Smooth muscle cell (in vitro differentiated cells): Measurements from ENCODE around the gene IFT20. TPM values are rescaled to one million over a fixed set of nuclear protein-coding genes. Genes with fewer than 3 reads are reported as not detected.

Experiments used
- DNase-seq: peaks from one replicate; lab custom pipeline; 2025; ENCODE audit not compliant: unreplicated experiment; lab: John Stamatoyannopoulos, UW
- H2AFZ ChIP-seq: fragments of 200-600 bp; sonication (generic); 2 replicates; pipeline ENCODE4 v1.6.0; 2016; ENCODE audit warnings: antibody characterized with exemption, low read depth, mild to moderate bottlenecking
- H3F3A ChIP-seq: fragments of 200-600 bp; sonication (generic); 2 replicates; pipeline ENCODE4 v1.6.0; 2017; ENCODE audit warnings: antibody characterized with exemption, low read depth
- H3K27ac ChIP-seq: fragments of 200-600 bp; sonication (generic); 2 replicates; pipeline ENCODE4 v1.5.1; 2016; ENCODE audit warnings: low read depth, mild to moderate bottlenecking
- H3K27me3 ChIP-seq: fragments of 200-600 bp; sonication (generic); 2 replicates; pipeline ENCODE4 v1.6.1; 2016; ENCODE audit warnings: low read depth, mild to moderate bottlenecking
- H3K36me3 ChIP-seq: fragments of 200-600 bp; sonication (generic); 2 replicates; pipeline ENCODE4 v1.5.1; 2016; ENCODE audit warnings: low read depth
- H3K4me1 ChIP-seq: fragments of 200-600 bp; sonication (generic); 2 replicates; pipeline ENCODE4 v1.5.1; 2016; ENCODE audit warnings: low read depth
- H3K4me2 ChIP-seq: fragments of 200-600 bp; sonication (generic); 2 replicates; pipeline ENCODE4 v1.6.0; 2016; ENCODE audit warnings: mild to moderate bottlenecking
- H3K4me3 ChIP-seq: fragments of 200-600 bp; sonication (generic); 2 replicates; pipeline ENCODE4 v1.5.1; 2016; ENCODE audit warnings: mild to moderate bottlenecking
- H3K79me2 ChIP-seq: fragments of 200-600 bp; sonication (generic); 2 replicates; pipeline ENCODE4 v1.6.0; 2016; ENCODE audit warnings: low read depth, mild to moderate bottlenecking
- H3K9ac ChIP-seq: fragments of 200-600 bp; sonication (generic); 2 replicates; pipeline ENCODE4 v1.6.0; 2016; ENCODE audit warnings: low read depth
- H3K9me3 ChIP-seq: fragments of 200-600 bp; sonication (generic); replicated peaks from 2 replicates; pipeline ENCODE4 v1.5.1; 2016; ENCODE audit warnings: low read depth
- H4K20me1 ChIP-seq: fragments of 200-600 bp; sonication (generic); 2 replicates; pipeline ENCODE4 v1.6.0; 2016; ENCODE audit warnings: low read depth
- CTCF ChIP-seq: fragments of 200-600 bp; sonication (generic); IDR thresholded peaks from 2 replicates; pipeline ENCODE4 v1.5.1; 2017; ENCODE audit warnings: borderline replicate concordance, mild to moderate bottlenecking, antibody characterized with exemption; ENCODE audit not compliant: insufficient read depth, poor library complexity, severe bottlenecking
- WGBS: methylation state at CpG from one replicate; pipeline ENCODE4 v1.1.7; 2016; ENCODE audit warnings: low lambda C conversion rate; 5-methylcytosine and 5-hydroxymethylcytosine counted together
- polyA plus RNA-seq: library from polyadenylated mRNA; unstranded; fragments of >200 nt; fragmentation: Nextera tagmentation; extraction: Ambion mirVana; gene quantifications from 2 replicates; pipeline ENCODE4 v1.2.1, GENCODE V29; 2016
- total RNA-seq: library from RNA; depleted of rRNA; stranded (reverse); fragments of >200 nt; gene quantifications from 2 replicates; pipeline ENCODE4 v1.2.3, GENCODE V29; 2014

The IFT20 gene
- total and polyA plus RNA-seq, 2 experiments from 2014 or later, result 49.8 to 88.9 TPM

DNA sequence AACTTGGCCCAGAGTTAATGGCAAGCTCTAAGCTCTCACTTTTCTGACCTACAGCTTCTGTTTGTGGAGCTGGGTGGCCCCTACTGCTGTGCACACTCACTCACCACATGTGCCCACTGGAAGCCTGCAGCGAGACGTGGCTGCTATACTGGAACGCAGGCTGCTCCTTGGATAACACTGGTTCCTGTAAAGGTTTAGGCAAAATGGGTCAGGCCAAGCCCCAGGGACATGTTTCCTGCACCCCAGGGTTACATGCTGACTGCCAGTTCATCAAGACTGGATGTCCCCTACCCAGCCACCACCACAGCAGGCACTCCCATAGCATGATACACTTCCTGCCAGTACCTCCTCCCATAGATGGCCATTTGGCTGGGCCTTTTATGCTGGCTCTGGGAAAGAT is 13.7 kb upstream of the IFT20 start:
- H3K4me1 ChIP-seq, result no peaks in the 10 kb centered on the region
- peaks cover 32% of the 10 kb centered on the region for H4K20me1 ChIP-seq
- peaks cover 12% of the 10 kb centered on the region for H3K36me3 ChIP-seq
- peaks cover 30% of the 10 kb centered on the region for H3F3A ChIP-seq
- 72% methylated on average over 3 of the region's 3 CpGs for WGBS
- H3K9ac ChIP-seq, result no peak overlapping the region
- no peak overlapping the region for H2AFZ ChIP-seq
- no peak for DNase-seq
- H3K27me3 ChIP-seq, result no peaks in the 10 kb centered on the region
- no peak overlapping the region for H3K4me3 ChIP-seq
- TF ChIP-seq CTCF, result no peak
- H3K4me2 ChIP-seq, result no peak overlapping the region
- no peaks in the 10 kb centered on the region for H3K79me2 ChIP-seq
- H3K9me3 ChIP-seq, result no peaks in the 10 kb centered on the region
- H3K27ac ChIP-seq, result peak overlapping the region; percentile 85

GRCh38 chr17:28347261-28347891 is 12.1 kb upstream of the IFT20 start:
- Histone ChIP-seq H3K27ac (peak overlapping the region; percentile 85), H2AFZ (no peak overlapping the region)

GRCh38 chr17:28346746-28347246 is 11.5 kb upstream of the IFT20 start:
- no peaks in the 10 kb centered on the region for H3K4me1 ChIP-seq
- H3K27me3 ChIP-seq, result no peaks in the 10 kb centered on the region
- DNase-seq, result no peak
- WGBS, result 81% methylated on average over 7 of the region's 7 CpGs
- H3K27ac ChIP-seq, result peak overlapping the region; percentile 85
- H3K9ac ChIP-seq, result peak overlapping the region; percentile 12
- no peaks in the 10 kb centered on the region for H3K79me2 ChIP-seq
- H3K36me3 ChIP-seq, result peaks cover 4% of the 10 kb centered on the region
- peak overlapping the region; percentile 31 for H3K4me2 ChIP-seq
- H3K9me3 ChIP-seq, result no peaks in the 10 kb centered on the region
- peak; percentile 19 for TF ChIP-seq CTCF
- H4K20me1 ChIP-seq, result peaks cover 40% of the 10 kb centered on the region
- H3K4me3 ChIP-seq, result no peak overlapping the region
- H2AFZ ChIP-seq, result no peak overlapping the region
- H3F3A ChIP-seq, result peaks cover 30% of the 10 kb centered on the region

More at GRCh38 chr17:28347261-28347891, 12.1 kb upstream of the IFT20 start:
- Histone ChIP-seq H3F3A (peaks cover 30% of the 10 kb centered on the region), H3K36me3 (peaks cover 6% of the 10 kb centered on the region), H3K4me3 (no peak overlapping the region), H3K4me1 (no peaks in the 10 kb centered on the region), H3K9ac (peak overlapping the region; percentile 19), H3K27me3 (no peaks in the 10 kb centered on the region), H3K4me2 (peak overlapping the region; percentile 31), H3K79me2 (no peaks in the 10 kb centered on the region), H3K9me3 (no peaks in the 10 kb centered on the region), H4K20me1 (peaks cover 40% of the 10 kb centered on the region)
- TF ChIP-seq CTCF, result no peak
- DNase-seq, result no peak
- WGBS, result 84% methylated on average over 8 of the region's 8 CpGs

GRCh38 chr17:28346199-28346580 is 10.9 kb upstream of the IFT20 start:
- Histone ChIP-seq H4K20me1 (peaks cover 44% of the 10 kb centered on the region), H3K36me3 (peaks cover 4% of the 10 kb centered on the region), H3K27ac (peak overlapping the region; percentile 85), H3K27me3 (no peaks in the 10 kb centered on the region), H3K4me2 (no peak overlapping the region), H3K4me3 (no peak overlapping the region), H2AFZ (no peak overlapping the region), H3K79me2 (no peaks in the 10 kb centered on the region), H3F3A (peaks cover 30% of the 10 kb centered on the region), H3K9me3 (no peaks in the 10 kb centered on the region), H3K9ac (peak overlapping the region; percentile 12), H3K4me1 (no peaks in the 10 kb centered on the region)
- DNase-seq, result no peak
- no peak for TF ChIP-seq CTCF
- WGBS, result 87% methylated on average over 2 of the region's 2 CpGs
